Measurements from ENCODE around the gene NDUFA6. TPM values are rescaled to one million over a fixed set of nuclear protein-coding genes. Genes with fewer than 3 reads are reported as not detected.
"Not testable (repeated sequence)": the region's sequence is repeated elsewhere in the genome, so short reads cannot be mapped to it uniquely, and the experiment has no call there.

Gene NDUFA6
- 102 TPM for total RNA-seq (2013)
- polyA plus RNA-seq (100 to 1,000 TPM in 2 of 3 donors, 10 to 100 TPM in 1; 42.9 to 167 (median 138) TPM), polyA minus RNA-seq (21.2 and 23.8 TPM in 2 replicates), total RNA-seq (19.4 to 45.1 (median 29.1) reads per million in 11 experiments)

DNA sequence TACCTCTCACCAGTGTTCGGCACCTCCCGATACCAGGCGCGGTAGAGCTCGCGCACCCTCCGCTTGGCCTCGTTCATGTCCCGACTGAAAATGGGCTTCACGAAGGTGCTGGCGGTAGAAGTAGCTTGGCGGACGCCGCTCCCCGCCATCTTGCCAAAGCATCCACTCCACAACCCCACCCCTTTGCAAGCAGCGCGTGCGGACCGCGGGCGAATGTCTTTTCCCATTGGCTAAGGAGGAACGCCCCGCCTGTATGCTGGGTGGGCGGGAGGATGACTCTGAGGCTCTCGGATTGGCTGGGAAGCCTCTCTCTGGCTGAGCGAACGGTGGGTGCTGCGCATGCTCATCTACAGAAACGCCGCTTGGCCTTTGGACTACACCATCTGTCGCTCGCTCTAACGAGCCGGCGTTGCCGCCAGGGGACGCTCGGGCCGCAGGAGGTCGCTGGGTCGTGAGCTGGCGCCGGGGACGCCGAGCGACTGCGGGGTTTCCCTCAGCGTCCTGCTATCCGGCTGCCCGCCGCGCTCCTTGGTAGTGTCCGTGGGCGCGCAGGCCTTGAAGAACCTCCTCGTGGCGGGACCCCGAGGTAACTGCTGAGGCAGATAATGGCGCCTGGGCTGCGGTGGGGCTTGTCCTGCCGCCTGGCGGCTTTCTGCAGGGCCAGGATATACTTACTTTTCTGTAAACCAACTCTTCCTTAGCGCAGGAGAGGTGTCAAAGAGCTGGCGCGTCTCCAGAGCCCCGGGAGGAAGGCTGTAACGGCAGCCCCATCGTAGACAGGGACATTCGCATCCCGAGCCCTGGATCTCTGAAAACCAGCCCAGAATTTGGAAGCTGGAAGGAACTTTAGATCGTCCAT lies at the start of gene NDUFA6:
Gene NDUFA6 (minus strand): TSS at position 177 of the 859 bp plus-strand sequence. CDS start 28 bp downstream, at position 149.
- H3K4me1 Mint-ChIP-seq, result peaks cover 21% of the 10 kb centered on the region
- peak within 1 kb of the TSS; percentile 87 for H3K4me2 ChIP-seq (replicated peaks; ENCODE audit: extremely low read depth, low read length, poor library complexity, severe bottlenecking)
- TF ChIP-seq, protein P1, sequence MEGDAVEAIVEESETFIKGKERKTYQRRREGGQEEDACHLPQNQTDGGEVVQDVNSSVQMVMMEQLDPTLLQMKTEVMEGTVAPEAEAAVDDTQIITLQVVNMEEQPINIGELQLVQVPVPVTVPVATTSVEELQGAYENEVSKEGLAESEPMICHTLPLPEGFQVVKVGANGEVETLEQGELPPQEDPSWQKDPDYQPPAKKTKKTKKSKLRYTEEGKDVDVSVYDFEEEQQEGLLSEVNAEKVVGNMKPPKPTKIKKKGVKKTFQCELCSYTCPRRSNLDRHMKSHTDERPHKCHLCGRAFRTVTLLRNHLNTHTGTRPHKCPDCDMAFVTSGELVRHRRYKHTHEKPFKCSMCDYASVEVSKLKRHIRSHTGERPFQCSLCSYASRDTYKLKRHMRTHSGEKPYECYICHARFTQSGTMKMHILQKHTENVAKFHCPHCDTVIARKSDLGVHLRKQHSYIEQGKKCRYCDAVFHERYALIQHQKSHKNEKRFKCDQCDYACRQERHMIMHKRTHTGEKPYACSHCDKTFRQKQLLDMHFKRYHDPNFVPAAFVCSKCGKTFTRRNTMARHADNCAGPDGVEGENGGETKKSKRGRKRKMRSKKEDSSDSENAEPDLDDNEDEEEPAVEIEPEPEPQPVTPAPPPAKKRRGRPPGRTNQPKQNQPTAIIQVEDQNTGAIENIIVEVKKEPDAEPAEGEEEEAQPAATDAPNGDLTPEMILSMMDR (IDR thresholded peaks at IDR 0.05), result peak; percentile 87
- H3K9me3 Mint-ChIP-seq, result peaks cover 0 to 3% (median 2%) of the 10 kb centered on the region in 7 donors
- intact Hi-C loops (cut with micrococcal nuclease), result loop anchor here (5.0 to 10.0 kb wide), 3 partner anchors 346 to 396 kb away; partner anchors contain the start of gene MEI1 (in 1 of the 2)
- H3K27ac ChIP-seq (ENCODE audit: low read depth in 1 of 2, low read length in 2 of 2), result peak within 1 kb of the TSS; percentile 94 to 98
- H3K27ac Mint-ChIP-seq, result peak within 1 kb of the TSS; percentile 97 to 99 (median 99)
- peaks cover 37% of the 10 kb centered on the region for H3K79me2 ChIP-seq (ENCODE audit: insufficient read depth, low read length)
- peaks cover 0 to 1% (median 0%) of the 10 kb centered on the region in 3 donors for H3K27me3 Mint-ChIP-seq (ENCODE audit: low read depth in 3 of 3)
- H2AFZ ChIP-seq (ENCODE audit: insufficient read depth, low read depth, low read length, poor library complexity, severe bottlenecking), result peak within 1 kb of the TSS; percentile 93
- no peaks in the 10 kb centered on the region for H3K27me3 ChIP-seq (ENCODE audit: control insufficient read depth in 2 of 2, insufficient read depth in 2 of 2, low read length in 2 of 2)
- H3K4me3 Mint-ChIP-seq, result peak within 1 kb of the TSS; percentile 94 to 97
- peaks cover 21 to 25% of the 10 kb centered on the region in 2 donors for H3K36me3 Mint-ChIP-seq
- peaks cover 19% of the 10 kb centered on the region for H4K20me1 ChIP-seq (ENCODE audit: insufficient read depth, low read length)
- WGBS (ENCODE audit: insufficient coverage), result 0% methylated on average over 62 of the region's 71 CpGs
- peak within 1 kb of the TSS; percentile 95 for H3K9ac ChIP-seq (ENCODE audit: insufficient read depth, low read length, poor library complexity, severe bottlenecking)
- no peaks in the 10 kb centered on the region for H3K9me3 ChIP-seq (replicated peaks in 1 of 2; ENCODE audit: control insufficient read depth in 1 of 2, insufficient read depth in 1 of 2, low read length in 2 of 2)
- H3K4me3 ChIP-seq (replicated peaks in 1 of 3; ENCODE audit: low read depth in 2 of 3, low read length in 3 of 3), result peak within 1 kb of the TSS; percentile 68 to 90 (median 74)
- peak; percentile 99 to 100 (median 99) for DNase-seq
- peaks cover 12 to 22% of the 10 kb centered on the region in 2 donors for H3K36me3 ChIP-seq (replicated peaks in 1 of 2; ENCODE audit: control insufficient read depth in 1 of 2, insufficient read depth in 2 of 2, low read length in 2 of 2)
- peaks cover 15 to 24% of the 10 kb centered on the region in 2 donors for H3K4me1 ChIP-seq (ENCODE audit: control insufficient read depth in 1 of 2, insufficient read depth in 2 of 2, low read length in 2 of 2)

DNA sequence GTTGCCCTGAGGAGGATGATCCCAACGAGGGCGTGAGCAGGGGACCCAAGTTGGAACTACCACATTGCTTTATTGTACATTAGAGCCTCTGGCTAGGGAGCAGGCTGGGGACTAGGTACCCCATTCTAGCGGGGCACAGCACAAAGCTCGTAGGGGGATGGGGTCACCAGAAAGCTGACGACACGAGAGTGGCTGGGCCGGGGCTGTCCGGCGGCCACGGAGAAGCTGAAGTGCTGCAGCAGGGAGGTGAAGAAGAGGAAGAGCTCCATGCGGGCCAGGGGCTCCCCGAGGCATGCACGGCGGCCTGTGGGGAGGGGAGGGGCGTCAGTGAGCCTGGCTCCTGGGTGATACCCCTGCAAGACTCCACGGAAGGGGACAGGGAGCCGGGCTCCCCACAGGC lies 49.6 kb upstream of the NDUFA6 start:
- not testable (repeated sequence) for H3K4me1 Mint-ChIP-seq
- H3K27ac Mint-ChIP-seq, result peak overlapping the region in 1 of 7 donors; percentile 50

DNA sequence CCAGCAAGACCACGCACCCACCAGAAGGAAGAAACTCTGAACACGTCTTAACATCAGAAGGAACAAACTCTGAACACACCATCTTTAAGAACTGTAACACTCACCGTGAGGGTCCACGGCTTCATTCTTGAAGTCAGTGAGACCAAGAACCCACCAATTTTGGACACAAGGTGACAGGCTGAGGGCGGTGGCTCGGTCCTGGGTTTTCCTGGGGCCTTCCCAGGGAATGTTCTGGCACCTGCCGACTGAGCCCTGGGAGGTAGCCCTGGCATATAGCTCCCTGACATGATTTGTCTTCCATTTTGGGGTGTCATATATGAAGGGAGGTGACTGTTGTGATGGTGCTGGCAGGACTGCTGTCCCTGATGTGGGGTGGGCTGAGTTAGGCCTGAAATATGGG lies 48.9 kb upstream of the NDUFA6 start:
- H3K4me3 Mint-ChIP-seq; H3K9ac ChIP-seq (ENCODE audit: insufficient read depth, low read length, poor library complexity, severe bottlenecking); H4K20me1 ChIP-seq (ENCODE audit: insufficient read depth, low read length); H3K79me2 ChIP-seq (ENCODE audit: insufficient read depth, low read length); H3K36me3 Mint-ChIP-seq; H3K4me2 ChIP-seq (replicated peaks; ENCODE audit: extremely low read depth, low read length, poor library complexity, severe bottlenecking); H3K27ac ChIP-seq (ENCODE audit: low read depth in 1 of 2, low read length in 2 of 2); H3K4me1 Mint-ChIP-seq; intact Hi-C loops (cut with micrococcal nuclease); H3K27me3 ChIP-seq (ENCODE audit: control insufficient read depth in 2 of 2, insufficient read depth in 2 of 2, low read length in 2 of 2); H3K27me3 Mint-ChIP-seq (ENCODE audit: low read depth in 3 of 3); H3K27ac Mint-ChIP-seq; DNase-seq; H2AFZ ChIP-seq (ENCODE audit: insufficient read depth, low read depth, low read length, poor library complexity, severe bottlenecking); H3K9me3 Mint-ChIP-seq; H3K9me3 ChIP-seq (replicated peaks in 1 of 2; ENCODE audit: control insufficient read depth in 1 of 2, insufficient read depth in 1 of 2, low read length in 2 of 2); H3K4me1 ChIP-seq (ENCODE audit: control insufficient read depth in 1 of 2, insufficient read depth in 2 of 2, low read length in 2 of 2); H3K4me3 ChIP-seq (replicated peaks in 1 of 3; ENCODE audit: low read depth in 2 of 3, low read length in 3 of 3); H3K36me3 ChIP-seq (replicated peaks in 1 of 2; ENCODE audit: control insufficient read depth in 1 of 2, insufficient read depth in 2 of 2, low read length in 2 of 2): not testable (repeated sequence)
- 89% methylated on average over 6 of the region's 7 CpGs for WGBS (ENCODE audit: insufficient coverage)

More for the DNA sequence above, 49.6 kb upstream of the NDUFA6 start:
- intact Hi-C loops (cut with micrococcal nuclease); H3K9me3 ChIP-seq (replicated peaks in 1 of 2; ENCODE audit: control insufficient read depth in 1 of 2, insufficient read depth in 1 of 2, low read length in 2 of 2); H3K36me3 Mint-ChIP-seq; H3K79me2 ChIP-seq (ENCODE audit: insufficient read depth, low read length); H4K20me1 ChIP-seq (ENCODE audit: insufficient read depth, low read length); H3K4me3 Mint-ChIP-seq; H3K36me3 ChIP-seq (replicated peaks in 1 of 2; ENCODE audit: control insufficient read depth in 1 of 2, insufficient read depth in 2 of 2, low read length in 2 of 2); H2AFZ ChIP-seq (ENCODE audit: insufficient read depth, low read depth, low read length, poor library complexity, severe bottlenecking); H3K27ac ChIP-seq (ENCODE audit: low read depth in 1 of 2, low read length in 2 of 2); H3K4me2 ChIP-seq (replicated peaks; ENCODE audit: extremely low read depth, low read length, poor library complexity, severe bottlenecking); H3K9me3 Mint-ChIP-seq; DNase-seq; H3K9ac ChIP-seq (ENCODE audit: insufficient read depth, low read length, poor library complexity, severe bottlenecking); H3K27me3 Mint-ChIP-seq (ENCODE audit: low read depth in 3 of 3); H3K4me1 ChIP-seq (ENCODE audit: control insufficient read depth in 1 of 2, insufficient read depth in 2 of 2, low read length in 2 of 2); H3K27me3 ChIP-seq (ENCODE audit: control insufficient read depth in 2 of 2, insufficient read depth in 2 of 2, low read length in 2 of 2); H3K4me3 ChIP-seq (replicated peaks in 1 of 3; ENCODE audit: low read depth in 2 of 3, low read length in 3 of 3): not testable (repeated sequence)
- 86% methylated on average over 4 of the region's 17 CpGs for WGBS (ENCODE audit: insufficient coverage)
